Measurements from ENCODE around the gene KDR.

The KDR gene

DNA sequence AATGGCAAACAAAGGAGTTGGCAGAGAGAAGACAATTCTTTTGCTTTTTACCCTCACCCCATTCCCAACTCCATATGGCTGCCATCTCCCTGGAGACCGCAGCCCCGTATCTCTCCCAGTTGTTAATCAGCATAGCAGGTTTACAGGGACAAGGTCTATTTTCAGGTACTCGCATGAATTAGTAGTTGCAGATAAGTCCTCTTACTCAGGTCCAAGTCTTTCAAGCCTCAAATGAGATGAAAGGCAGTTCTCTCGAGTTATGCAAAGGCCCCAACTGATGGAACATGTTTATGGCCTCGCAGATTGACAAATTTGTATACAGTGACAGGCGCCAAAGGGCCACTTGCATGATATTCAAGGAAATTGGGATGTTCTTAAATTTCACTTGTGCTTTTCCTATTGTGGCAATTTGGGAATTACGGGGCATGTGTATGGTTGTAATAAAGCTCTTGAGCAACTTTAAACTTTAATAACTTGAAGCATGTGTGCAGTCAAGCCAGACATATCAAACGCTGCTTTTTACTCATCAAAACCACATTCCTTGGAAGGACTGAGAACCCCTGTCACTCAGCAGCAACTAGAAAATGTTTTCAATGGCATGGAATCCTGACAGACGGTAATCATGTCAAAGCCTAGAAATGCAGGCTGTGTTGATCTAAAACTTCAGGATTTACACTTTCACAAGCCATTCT lies 45.1 kb downstream of the KDR start:
- Histone ChIP-seq H3K9me3 (no peaks in the 10 kb centered on the region), H3K4me1 (no peaks in the 10 kb centered on the region), H3K36me3 (no peaks in the 10 kb centered on the region), H3K27me3 (peaks cover 19% of the 10 kb centered on the region), H3K4me3 (ENCODE audit: low read depth, low read length) (no peak overlapping the region)
- TF ChIP-seq, protein P1, sequence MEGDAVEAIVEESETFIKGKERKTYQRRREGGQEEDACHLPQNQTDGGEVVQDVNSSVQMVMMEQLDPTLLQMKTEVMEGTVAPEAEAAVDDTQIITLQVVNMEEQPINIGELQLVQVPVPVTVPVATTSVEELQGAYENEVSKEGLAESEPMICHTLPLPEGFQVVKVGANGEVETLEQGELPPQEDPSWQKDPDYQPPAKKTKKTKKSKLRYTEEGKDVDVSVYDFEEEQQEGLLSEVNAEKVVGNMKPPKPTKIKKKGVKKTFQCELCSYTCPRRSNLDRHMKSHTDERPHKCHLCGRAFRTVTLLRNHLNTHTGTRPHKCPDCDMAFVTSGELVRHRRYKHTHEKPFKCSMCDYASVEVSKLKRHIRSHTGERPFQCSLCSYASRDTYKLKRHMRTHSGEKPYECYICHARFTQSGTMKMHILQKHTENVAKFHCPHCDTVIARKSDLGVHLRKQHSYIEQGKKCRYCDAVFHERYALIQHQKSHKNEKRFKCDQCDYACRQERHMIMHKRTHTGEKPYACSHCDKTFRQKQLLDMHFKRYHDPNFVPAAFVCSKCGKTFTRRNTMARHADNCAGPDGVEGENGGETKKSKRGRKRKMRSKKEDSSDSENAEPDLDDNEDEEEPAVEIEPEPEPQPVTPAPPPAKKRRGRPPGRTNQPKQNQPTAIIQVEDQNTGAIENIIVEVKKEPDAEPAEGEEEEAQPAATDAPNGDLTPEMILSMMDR (IDR thresholded peaks at IDR 0.05; ENCODE audit: low read depth, low read length): no peak
- no peak for DNase-seq

DNA sequence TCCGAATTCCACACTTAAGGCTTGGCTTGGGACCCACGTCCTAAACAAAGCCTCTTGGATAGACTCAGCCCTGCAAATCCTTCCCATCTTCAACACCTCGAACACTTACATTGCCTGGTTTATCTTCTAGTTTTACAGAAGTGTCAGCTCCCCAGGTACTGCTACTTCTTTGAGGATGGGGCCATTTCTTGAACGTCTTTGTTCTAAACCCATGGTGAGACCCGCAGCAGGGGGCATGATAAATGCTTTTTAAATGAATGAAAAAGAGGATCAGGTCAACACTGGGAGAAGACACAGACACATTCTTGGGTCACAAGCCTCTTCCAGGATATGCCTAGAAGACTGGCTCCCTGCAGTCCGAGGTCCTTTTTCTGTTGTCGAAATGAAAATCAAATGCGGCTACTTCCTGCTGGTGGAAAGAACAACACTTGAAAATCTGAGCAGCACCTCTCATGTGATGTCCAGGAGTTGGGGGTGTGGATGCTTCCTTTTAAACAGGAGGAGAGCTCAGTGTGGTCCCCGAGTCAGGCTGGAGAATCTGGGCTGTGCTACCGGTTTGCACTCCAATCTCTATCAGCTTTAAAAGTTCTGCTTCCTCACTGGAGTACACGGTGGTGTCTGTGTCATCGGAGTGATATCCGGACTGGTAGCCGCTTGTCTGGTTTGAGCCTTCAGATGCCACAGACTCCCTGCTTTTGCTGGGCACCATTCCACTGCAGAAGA lies 45.8 kb downstream of the KDR start:
- TF ChIP-seq, protein P1 (IDR thresholded peaks at IDR 0.05; ENCODE audit: low read depth, low read length): no peak
- DNase-seq: no peak

DNA sequence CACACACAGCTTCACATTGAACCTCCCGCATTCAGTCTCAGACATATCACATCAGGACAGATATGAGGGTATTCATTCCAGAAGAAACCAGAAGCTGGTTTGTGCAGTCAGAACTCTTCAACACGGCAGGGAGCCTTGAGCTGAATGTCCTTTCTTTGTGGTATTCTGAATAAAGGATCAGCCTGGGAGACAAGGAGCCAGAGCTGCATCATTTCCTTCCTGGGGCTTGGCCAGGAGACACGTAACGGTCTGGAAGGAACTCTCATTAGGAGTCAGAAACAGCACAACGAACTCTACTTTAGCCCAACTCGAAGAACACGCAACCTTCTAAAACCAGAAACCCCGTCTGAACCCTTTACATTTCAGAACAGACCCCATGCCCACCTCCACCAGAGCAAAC lies 46.4 kb downstream of the KDR start:
- Histone ChIP-seq H3K27me3 (peaks cover 19% of the 10 kb centered on the region), H3K36me3 (no peaks in the 10 kb centered on the region), H3K4me3 (ENCODE audit: low read depth, low read length) (no peak overlapping the region), H3K9me3 (no peaks in the 10 kb centered on the region), H3K4me1 (no peaks in the 10 kb centered on the region)
- DNase-seq: no peak
- TF ChIP-seq, protein P1 (IDR thresholded peaks at IDR 0.05; ENCODE audit: low read depth, low read length): no peak

More for the DNA sequence above, 45.8 kb downstream of the KDR start:
- Histone ChIP-seq H3K4me3 (ENCODE audit: low read depth, low read length) (no peak overlapping the region), H3K9me3 (no peaks in the 10 kb centered on the region), H3K27me3 (peaks cover 19% of the 10 kb centered on the region), H3K36me3 (no peaks in the 10 kb centered on the region), H3K4me1 (no peaks in the 10 kb centered on the region)

DNA sequence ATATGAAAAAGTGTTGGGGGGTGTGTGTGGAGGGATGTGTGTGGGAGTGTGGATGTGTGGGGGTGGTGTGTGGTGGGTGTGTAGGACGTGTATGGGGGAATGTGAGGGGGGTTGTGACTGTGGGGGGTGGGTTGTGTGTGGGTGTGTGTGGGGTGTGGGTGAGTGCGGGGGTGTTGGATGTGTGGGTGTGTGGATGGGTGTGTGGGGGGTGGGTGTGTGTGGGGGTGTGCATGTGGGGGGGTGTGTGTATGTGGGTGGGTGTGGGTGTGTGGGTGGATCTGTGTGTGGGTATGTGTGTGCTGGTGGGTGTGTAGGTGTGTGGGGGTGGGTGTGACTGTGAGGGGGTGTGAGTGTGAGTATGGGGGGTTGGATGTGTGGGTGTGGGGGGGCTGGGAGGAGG lies 47.8 kb downstream of the KDR start:
- H3K36me3 ChIP-seq: no peaks in the 10 kb centered on the region
- H3K27me3 ChIP-seq: peaks cover 19% of the 10 kb centered on the region
- no peak overlapping the region for H3K4me3 ChIP-seq (ENCODE audit: low read depth, low read length)
- DNase-seq: no peak
- H3K4me1 ChIP-seq: no peaks in the 10 kb centered on the region
- H3K9me3 ChIP-seq: no peaks in the 10 kb centered on the region
- TF ChIP-seq, protein P1 (IDR thresholded peaks at IDR 0.05; ENCODE audit: low read depth, low read length): no peak

DNA sequence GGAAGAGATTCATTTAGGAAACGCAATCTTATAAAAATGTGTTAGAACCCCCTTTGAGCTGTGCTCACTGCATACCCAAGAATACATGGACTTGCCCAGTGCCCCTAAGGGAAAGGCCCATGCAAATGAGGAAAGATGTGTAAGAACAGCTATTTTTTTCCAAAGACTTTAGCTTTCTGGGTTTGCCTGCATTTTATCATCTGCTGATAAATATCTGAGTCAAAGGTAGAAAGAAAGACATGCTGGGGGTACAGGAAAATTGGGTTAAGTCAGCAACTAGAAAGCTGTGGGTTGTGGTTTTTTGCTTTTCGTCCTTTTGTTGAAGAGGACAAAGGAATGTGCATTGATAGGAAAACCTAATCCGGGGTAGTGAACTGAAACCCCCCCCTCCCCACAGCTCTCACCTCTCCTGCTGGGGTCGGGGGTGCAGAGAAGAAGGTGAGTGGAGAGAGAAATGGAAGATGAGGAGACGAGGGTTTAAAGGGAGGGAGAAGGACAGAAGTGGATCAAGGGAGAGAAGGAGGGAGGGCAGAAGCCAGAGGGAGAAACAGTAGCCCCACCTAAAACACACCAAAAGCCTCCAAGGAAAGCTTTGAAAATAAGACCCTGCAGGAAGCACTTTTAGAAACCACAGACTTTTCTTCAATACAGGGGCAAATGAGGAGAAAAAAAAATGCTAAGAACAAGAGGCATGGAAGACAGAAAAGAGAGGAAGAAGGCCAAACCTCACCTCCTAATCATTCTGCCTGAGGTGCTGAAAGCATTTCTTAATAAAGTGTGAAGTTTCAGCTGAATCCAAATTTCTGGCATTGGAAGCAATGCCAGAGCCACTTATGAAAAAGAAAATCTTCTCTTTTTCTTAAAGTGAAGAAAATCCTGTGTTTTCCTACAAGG lies 49.3 kb downstream of the KDR start:
- Histone ChIP-seq H3K9me3 (no peaks in the 10 kb centered on the region), H3K27me3 (peaks cover 16% of the 10 kb centered on the region), H3K4me3 (ENCODE audit: low read depth, low read length) (no peak overlapping the region), H3K4me1 (no peaks in the 10 kb centered on the region), H3K36me3 (no peaks in the 10 kb centered on the region)
- TF ChIP-seq, protein P1 (IDR thresholded peaks at IDR 0.05; ENCODE audit: low read depth, low read length): no peak
- no peak for DNase-seq

Data from BE2C (cell line).